ENCODE measurements around the gene ZNF330.

DNA sequence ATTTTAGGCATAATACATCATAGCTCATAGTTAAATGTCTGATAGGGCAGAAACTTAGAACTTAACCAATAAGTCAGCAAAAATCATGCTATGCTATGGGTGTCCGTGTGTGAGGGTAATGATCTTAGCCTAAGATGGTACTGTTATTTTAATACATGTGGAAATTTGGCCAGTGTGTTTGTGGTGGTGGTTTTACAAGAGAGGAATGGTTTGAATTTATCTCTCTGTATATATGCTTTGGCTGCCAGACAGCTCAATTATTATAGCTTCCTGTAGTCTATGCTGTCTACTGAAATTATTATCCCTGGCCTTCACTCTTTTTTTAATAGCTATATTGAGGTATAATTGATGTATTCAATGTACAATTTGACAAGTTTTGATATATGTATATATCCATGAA lies 21.3 kb downstream of the ZNF330 start:
- TF ChIP-seq POLR2A (IDR thresholded peaks at IDR 0.05): no peak
- TF ChIP-seq, protein P1, sequence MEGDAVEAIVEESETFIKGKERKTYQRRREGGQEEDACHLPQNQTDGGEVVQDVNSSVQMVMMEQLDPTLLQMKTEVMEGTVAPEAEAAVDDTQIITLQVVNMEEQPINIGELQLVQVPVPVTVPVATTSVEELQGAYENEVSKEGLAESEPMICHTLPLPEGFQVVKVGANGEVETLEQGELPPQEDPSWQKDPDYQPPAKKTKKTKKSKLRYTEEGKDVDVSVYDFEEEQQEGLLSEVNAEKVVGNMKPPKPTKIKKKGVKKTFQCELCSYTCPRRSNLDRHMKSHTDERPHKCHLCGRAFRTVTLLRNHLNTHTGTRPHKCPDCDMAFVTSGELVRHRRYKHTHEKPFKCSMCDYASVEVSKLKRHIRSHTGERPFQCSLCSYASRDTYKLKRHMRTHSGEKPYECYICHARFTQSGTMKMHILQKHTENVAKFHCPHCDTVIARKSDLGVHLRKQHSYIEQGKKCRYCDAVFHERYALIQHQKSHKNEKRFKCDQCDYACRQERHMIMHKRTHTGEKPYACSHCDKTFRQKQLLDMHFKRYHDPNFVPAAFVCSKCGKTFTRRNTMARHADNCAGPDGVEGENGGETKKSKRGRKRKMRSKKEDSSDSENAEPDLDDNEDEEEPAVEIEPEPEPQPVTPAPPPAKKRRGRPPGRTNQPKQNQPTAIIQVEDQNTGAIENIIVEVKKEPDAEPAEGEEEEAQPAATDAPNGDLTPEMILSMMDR (IDR thresholded peaks at IDR 0.05): no peak

Measured in right lobe of liver (tissue), 4 donors.